ENCODE results near the gene TRPC4AP.

Gene TRPC4AP

GRCh38 chr20:34984756-34985261 lies 107.8 kb downstream of the TRPC4AP start:
- H3K9ac ChIP-seq (ENCODE audit: low read depth, low read length, poor library complexity, severe bottlenecking) = no peak overlapping the region
- H3K36me3 ChIP-seq (ENCODE audit: insufficient read depth, low read length) = no peaks in the 10 kb centered on the region
- H3K4me3 ChIP-seq (ENCODE audit: low read length, poor library complexity, severe bottlenecking) = no peak overlapping the region
- no peak overlapping the region for H2AFZ ChIP-seq (ENCODE audit: low read length)
- H3K9me3 ChIP-seq (ENCODE audit: insufficient read depth, low read depth, low read length) = no peaks in the 10 kb centered on the region
- no peaks in the 10 kb centered on the region for H3K9me2 ChIP-seq (replicated peaks; ENCODE audit: low read depth, low read length)
- no peak overlapping the region for H3K4me2 ChIP-seq (ENCODE audit: low read depth, low read length, poor library complexity, severe bottlenecking)
- H3K4me1 ChIP-seq (ENCODE audit: insufficient read depth, low read length, poor library complexity, severe bottlenecking) = no peaks in the 10 kb centered on the region
- H3K27me3 ChIP-seq (ENCODE audit: insufficient read depth, low read length, poor library complexity, severe bottlenecking) = no peaks in the 10 kb centered on the region
- H3F3A ChIP-seq (ENCODE audit: low read depth) = no peaks in the 10 kb centered on the region
- H4K20me1 ChIP-seq (ENCODE audit: insufficient read depth, low read length, poor library complexity, severe bottlenecking) = no peaks in the 10 kb centered on the region
- no peaks in the 10 kb centered on the region for H3K79me2 ChIP-seq (ENCODE audit: insufficient read depth, low read length)
- TF ChIP-seq EZH2phosphoT487 (IDR thresholded peaks at IDR 0.05; ENCODE audit: borderline replicate concordance) = no peak
- no peak for TF ChIP-seq CTCF (conservative IDR thresholded peaks at IDR 0.05; ENCODE audit: low read length)

- H3K4me1 ChIP-seq (ENCODE audit: insufficient read depth, low read length, poor library complexity, severe bottlenecking) = no peaks in the 10 kb centered on the region
- no peaks in the 10 kb centered on the region for H4K20me1 ChIP-seq (ENCODE audit: insufficient read depth, low read length, poor library complexity, severe bottlenecking)
- H3F3A ChIP-seq (ENCODE audit: low read depth) = no peaks in the 10 kb centered on the region
- no peak overlapping the region for H3K4me2 ChIP-seq (ENCODE audit: low read depth, low read length, poor library complexity, severe bottlenecking)
- H3K27me3 ChIP-seq (ENCODE audit: insufficient read depth, low read length, poor library complexity, severe bottlenecking) = no peaks in the 10 kb centered on the region
- no peak overlapping the region for H2AFZ ChIP-seq (ENCODE audit: low read length)
- no peaks in the 10 kb centered on the region for H3K79me2 ChIP-seq (ENCODE audit: insufficient read depth, low read length)
- no peak overlapping the region for H3K4me3 ChIP-seq (ENCODE audit: low read length, poor library complexity, severe bottlenecking)
- TF ChIP-seq CTCF (conservative IDR thresholded peaks at IDR 0.05; ENCODE audit: low read length) (no peak), EZH2phosphoT487 (IDR thresholded peaks at IDR 0.05; ENCODE audit: borderline replicate concordance) (no peak)
- no peaks in the 10 kb centered on the region for H3K9me3 ChIP-seq (ENCODE audit: insufficient read depth, low read depth, low read length)
- no peaks in the 10 kb centered on the region for H3K36me3 ChIP-seq (ENCODE audit: insufficient read depth, low read length)
- no peaks in the 10 kb centered on the region for H3K9me2 ChIP-seq (replicated peaks; ENCODE audit: low read depth, low read length)
- H3K9ac ChIP-seq (ENCODE audit: low read depth, low read length, poor library complexity, severe bottlenecking) = no peak overlapping the region
Observed at GRCh38 chr20:34983995-34984735, 108.4 kb downstream of the TRPC4AP start.

- Histone ChIP-seq H3K36me3 (ENCODE audit: insufficient read depth, low read length) (no peaks in the 10 kb centered on the region), H3K4me2 (ENCODE audit: low read depth, low read length, poor library complexity, severe bottlenecking) (no peak overlapping the region), H3K4me3 (ENCODE audit: low read length, poor library complexity, severe bottlenecking) (no peak overlapping the region), H3K9me2 (replicated peaks; ENCODE audit: low read depth, low read length) (no peaks in the 10 kb centered on the region), H4K20me1 (ENCODE audit: insufficient read depth, low read length, poor library complexity, severe bottlenecking) (no peaks in the 10 kb centered on the region), H3K9ac (ENCODE audit: low read depth, low read length, poor library complexity, severe bottlenecking) (no peak overlapping the region), H3K9me3 (ENCODE audit: insufficient read depth, low read depth, low read length) (no peaks in the 10 kb centered on the region), H3K4me1 (ENCODE audit: insufficient read depth, low read length, poor library complexity, severe bottlenecking) (no peaks in the 10 kb centered on the region), H3K27me3 (ENCODE audit: insufficient read depth, low read length, poor library complexity, severe bottlenecking) (no peaks in the 10 kb centered on the region), H3F3A (ENCODE audit: low read depth) (no peaks in the 10 kb centered on the region), H3K79me2 (ENCODE audit: insufficient read depth, low read length) (no peaks in the 10 kb centered on the region), H2AFZ (ENCODE audit: low read length) (no peak overlapping the region)
- TF ChIP-seq EZH2phosphoT487 (IDR thresholded peaks at IDR 0.05; ENCODE audit: borderline replicate concordance) = no peak
Observed at GRCh38 chr20:34983089-34983820, 109.4 kb downstream of the TRPC4AP start.

Data from Loucy (cell line).